Mesendoderm (in vitro differentiated cells): Measurements from ENCODE around the gene ZNF670.

Experiments used
- DNase-seq: peaks from one replicate; pipeline ENCODE4 v3.0.0; 2013
- H2AK5ac ChIP-seq: 2 replicates; pipeline ENCODE4 v1.6.1; 2013; ENCODE audit warnings: low read length, inconsistent platforms
- H2BK120ac ChIP-seq: 2 replicates; pipeline ENCODE4 v1.6.1; 2013; ENCODE audit warnings: low read depth, mild to moderate bottlenecking, low read length, moderate library complexity, mixed read lengths
- H2BK15ac ChIP-seq: replicated peaks from 2 replicates; pipeline ENCODE4 v1.6.1; 2013; ENCODE audit warnings: low read depth, mild to moderate bottlenecking, moderate library complexity
- H2BK5ac ChIP-seq: 2 replicates; pipeline ENCODE4 v1.6.1; 2013; ENCODE audit warnings: low read length, inconsistent platforms
- H3K18ac ChIP-seq: 2 replicates; pipeline ENCODE4 v1.6.1; 2013; ENCODE audit warnings: mild to moderate bottlenecking, low read length, mixed read lengths
- H3K23ac ChIP-seq: one replicate; pipeline ENCODE4 v1.6.1; 2013; ENCODE audit warnings: low read length
- H3K27ac ChIP-seq: 2 replicates; pipeline ENCODE4 v1.5.1; 2013; ENCODE audit warnings: low read depth, mild to moderate bottlenecking, inconsistent platforms, low read length, moderate library complexity
- H3K27me3 ChIP-seq: 2 replicates; pipeline ENCODE4 v1.6.1; 2013; ENCODE audit warnings: low read length, control low read depth, mild to moderate bottlenecking, inconsistent platforms; ENCODE audit not compliant: insufficient read depth, poor library complexity
- H3K36me3 ChIP-seq: 2 replicates; pipeline ENCODE4 v1.6.1; 2013; ENCODE audit warnings: low read length, inconsistent platforms; ENCODE audit not compliant: control insufficient read depth, insufficient read depth
- H3K4ac ChIP-seq: one replicate; pipeline ENCODE4 v1.6.1; 2013; ENCODE audit warnings: low read depth, mild to moderate bottlenecking, low read length, moderate library complexity
- H3K4me1 ChIP-seq: 2 replicates; pipeline ENCODE4 v1.6.1; 2013; ENCODE audit warnings: low read depth, low read length, inconsistent platforms; ENCODE audit not compliant: control insufficient read depth
- H3K4me2 ChIP-seq: 2 replicates; pipeline ENCODE4 v1.6.1; 2013; ENCODE audit warnings: low read length
- H3K4me3 ChIP-seq: 2 replicates; pipeline ENCODE4 v1.5.1; 2013; ENCODE audit warnings: mild to moderate bottlenecking, low read length
- H3K56ac ChIP-seq: one replicate; pipeline ENCODE4 v1.6.1; 2013; ENCODE audit warnings: low read length
- H3K79me1 ChIP-seq: 2 replicates; pipeline ENCODE4 v1.6.1; 2013; ENCODE audit warnings: low read length, inconsistent platforms
- H3K79me2 ChIP-seq: 2 replicates; pipeline ENCODE4 v1.6.1; 2013; ENCODE audit warnings: mild to moderate bottlenecking, low read length; ENCODE audit not compliant: control insufficient read depth, insufficient read depth
- H3K9ac ChIP-seq: 2 replicates; pipeline ENCODE4 v1.6.1; 2013; ENCODE audit warnings: low read length, inconsistent platforms
- H4K5ac ChIP-seq: one replicate; pipeline ENCODE4 v1.6.1; 2013; ENCODE audit warnings: low read length
- H4K8ac ChIP-seq: one replicate; pipeline ENCODE4 v1.6.1; 2013; ENCODE audit warnings: low read depth, mild to moderate bottlenecking, control low read depth, low read length, moderate library complexity
- WGBS: extraction: QIAGEN DNeasy Blood & Tissue Kit; methylation state at CpG from one replicate; pipeline ENCODE4 v1.1.7; 2013; ENCODE audit warnings: low lambda C conversion rate, missing lambda C conversion rate; ENCODE audit not compliant: insufficient coverage; ENCODE audit errors: extremely low coverage; 5-methylcytosine and 5-hydroxymethylcytosine counted together

ZNF670 gene

GRCh38 chr1:247111259-247111699, 32.7 kb upstream of the ZNF670 start:
- H2BK15ac ChIP-seq, result no peak overlapping the region
- no peak overlapping the region for H3K27ac ChIP-seq
- no peaks in the 10 kb centered on the region for H3K79me2 ChIP-seq
- no peak for DNase-seq
- no CpG with 5 or more reads among the region's 62 CpGs for WGBS
- H3K4me2 ChIP-seq, result peak overlapping the region; percentile 89
- H4K8ac ChIP-seq, result no peak overlapping the region
- no peaks in the 10 kb centered on the region for H3K36me3 ChIP-seq
- H3K23ac ChIP-seq, result peak overlapping the region; percentile 50
- H3K4me3 ChIP-seq, result peak overlapping the region; percentile 18
- H2BK120ac ChIP-seq, result no peak overlapping the region
- H2AK5ac ChIP-seq, result no peak overlapping the region
- no peak overlapping the region for H2BK5ac ChIP-seq
- H3K79me1 ChIP-seq, result no peaks in the 10 kb centered on the region
- peak overlapping the region; percentile 87 for H3K56ac ChIP-seq
- peak overlapping the region; percentile 50 for H3K9ac ChIP-seq
- no peak overlapping the region for H4K5ac ChIP-seq
- H3K4me1 ChIP-seq, result no peaks in the 10 kb centered on the region
- peaks cover 5% of the 10 kb centered on the region for H3K27me3 ChIP-seq
- H3K4ac ChIP-seq, result peak overlapping the region; percentile 38
- peak overlapping the region; percentile 17 for H3K18ac ChIP-seq

- Histone ChIP-seq H3K4me1 (no peaks in the 10 kb centered on the region), H3K79me1 (no peaks in the 10 kb centered on the region), H4K8ac (no peak overlapping the region), H3K4me3 (no peak overlapping the region), H3K18ac (peak overlapping the region; percentile 17), H3K79me2 (no peaks in the 10 kb centered on the region), H3K4ac (peak overlapping the region; percentile 38), H3K27ac (no peak overlapping the region), H3K9ac (peak overlapping the region; percentile 50), H4K5ac (no peak overlapping the region), H2AK5ac (no peak overlapping the region), H3K56ac (peak overlapping the region; percentile 87), H3K4me2 (peak overlapping the region; percentile 51), H2BK15ac (no peak overlapping the region), H3K36me3 (no peaks in the 10 kb centered on the region), H3K23ac (peak overlapping the region; percentile 50), H3K27me3 (peaks cover 5% of the 10 kb centered on the region), H2BK5ac (no peak overlapping the region), H2BK120ac (no peak overlapping the region)
- DNase-seq, result no peak
- WGBS, result no CpG with 5 or more reads among the region's 30 CpGs
Observed at GRCh38 chr1:247110627-247111258, 32.1 kb upstream of the ZNF670 start.

- DNase-seq, result no peak
- peaks cover 10% of the 10 kb centered on the region for H3K79me2 ChIP-seq
- no peak overlapping the region for H3K9ac ChIP-seq
- no peak overlapping the region for H2BK5ac ChIP-seq
- no peaks in the 10 kb centered on the region for H3K79me1 ChIP-seq
- no peak overlapping the region for H2AK5ac ChIP-seq
- H3K36me3 ChIP-seq, result no peaks in the 10 kb centered on the region
- H3K56ac ChIP-seq, result no peak overlapping the region
- no peak overlapping the region for H3K23ac ChIP-seq
- no CpG with 5 or more reads among the region's 7 CpGs for WGBS
- peaks cover 5% of the 10 kb centered on the region for H3K27me3 ChIP-seq
- no peak overlapping the region for H3K4me2 ChIP-seq
- H3K27ac ChIP-seq, result no peak overlapping the region
- no peak overlapping the region for H4K5ac ChIP-seq
- H3K4me1 ChIP-seq, result peaks cover 2% of the 10 kb centered on the region
- no peak overlapping the region for H3K4ac ChIP-seq
- H3K4me3 ChIP-seq, result no peak overlapping the region
- H4K8ac ChIP-seq, result no peak overlapping the region
- H2BK120ac ChIP-seq, result no peak overlapping the region
- H2BK15ac ChIP-seq, result no peak overlapping the region
- no peak overlapping the region for H3K18ac ChIP-seq
Observed at GRCh38 chr1:247107694-247108093, 29.1 kb upstream of the ZNF670 start.

DNA sequence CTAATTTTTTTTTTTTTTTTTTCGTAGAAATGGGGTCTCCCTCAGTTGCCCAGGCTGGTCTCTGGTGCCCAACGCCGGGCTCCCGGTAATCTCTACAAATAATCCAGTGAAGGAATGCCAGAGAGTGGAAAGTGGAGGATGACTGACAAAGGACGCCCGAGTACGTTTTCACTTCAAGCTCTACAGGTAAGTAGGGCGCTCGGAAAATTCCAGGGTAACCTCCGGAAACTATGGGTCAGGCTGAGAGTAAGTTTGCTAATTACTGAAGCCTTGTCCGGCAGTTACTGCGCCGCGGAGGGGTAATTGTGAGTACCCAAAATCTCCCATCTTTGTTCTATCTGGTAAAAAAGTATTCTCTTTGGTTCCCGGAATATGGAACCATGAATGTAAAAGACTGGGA, 27.4 kb upstream of the ZNF670 start:
- Histone ChIP-seq H3K27ac (no peak overlapping the region), H3K27me3 (peaks cover 2% of the 10 kb centered on the region), H3K79me2 (peaks cover 17% of the 10 kb centered on the region), H2BK120ac (no peak overlapping the region), H3K36me3 (no peaks in the 10 kb centered on the region), H3K56ac (no peak overlapping the region), H2AK5ac (no peak overlapping the region), H4K5ac (no peak overlapping the region), H3K18ac (peak overlapping the region; percentile 32), H3K79me1 (peaks cover 4% of the 10 kb centered on the region), H3K4me1 (peaks cover 2% of the 10 kb centered on the region), H2BK5ac (no peak overlapping the region), H2BK15ac (no peak overlapping the region), H3K23ac (no peak overlapping the region), H3K4me2 (no peak overlapping the region), H3K4ac (no peak overlapping the region), H3K4me3 (no peak overlapping the region), H4K8ac (no peak overlapping the region), H3K9ac (no peak overlapping the region)
- DNase-seq, result no peak
- no CpG with 5 or more reads among the region's 15 CpGs for WGBS

GRCh38 chr1:247104965-247105364, 26.4 kb upstream of the ZNF670 start:
- Histone ChIP-seq H4K8ac (no peak overlapping the region), H3K27ac (no peak overlapping the region)

More at GRCh38 chr1:247104965-247105364, 26.4 kb upstream of the ZNF670 start:
- H3K4me2 ChIP-seq, result no peak overlapping the region
- no peak overlapping the region for H3K9ac ChIP-seq
- H3K18ac ChIP-seq, result no peak overlapping the region
- no peak overlapping the region for H2BK15ac ChIP-seq
- peaks cover 6% of the 10 kb centered on the region for H3K79me1 ChIP-seq
- no peak overlapping the region for H3K23ac ChIP-seq
- no peak overlapping the region for H3K4me3 ChIP-seq
- DNase-seq, result no peak
- H3K36me3 ChIP-seq, result peaks cover 4% of the 10 kb centered on the region
- peaks cover 20% of the 10 kb centered on the region for H3K79me2 ChIP-seq
- no peak overlapping the region for H2BK120ac ChIP-seq
- WGBS, result no CpG with 5 or more reads among the region's 13 CpGs
- no peak overlapping the region for H3K4ac ChIP-seq
- H2AK5ac ChIP-seq, result no peak overlapping the region
- no peak overlapping the region for H2BK5ac ChIP-seq
- H3K56ac ChIP-seq, result no peak overlapping the region
- H3K27me3 ChIP-seq, result no peaks in the 10 kb centered on the region
- peaks cover 2% of the 10 kb centered on the region for H3K4me1 ChIP-seq
- no peak overlapping the region for H4K5ac ChIP-seq
